Measurements from ENCODE around the gene PRKCZ. TPM values are rescaled to one million over a fixed set of nuclear protein-coding genes. Genes with fewer than 3 reads are reported as not detected.

Gene PRKCZ
- total RNA-seq, 1 donor from 2014 or later: 58.3 TPM

DNA sequence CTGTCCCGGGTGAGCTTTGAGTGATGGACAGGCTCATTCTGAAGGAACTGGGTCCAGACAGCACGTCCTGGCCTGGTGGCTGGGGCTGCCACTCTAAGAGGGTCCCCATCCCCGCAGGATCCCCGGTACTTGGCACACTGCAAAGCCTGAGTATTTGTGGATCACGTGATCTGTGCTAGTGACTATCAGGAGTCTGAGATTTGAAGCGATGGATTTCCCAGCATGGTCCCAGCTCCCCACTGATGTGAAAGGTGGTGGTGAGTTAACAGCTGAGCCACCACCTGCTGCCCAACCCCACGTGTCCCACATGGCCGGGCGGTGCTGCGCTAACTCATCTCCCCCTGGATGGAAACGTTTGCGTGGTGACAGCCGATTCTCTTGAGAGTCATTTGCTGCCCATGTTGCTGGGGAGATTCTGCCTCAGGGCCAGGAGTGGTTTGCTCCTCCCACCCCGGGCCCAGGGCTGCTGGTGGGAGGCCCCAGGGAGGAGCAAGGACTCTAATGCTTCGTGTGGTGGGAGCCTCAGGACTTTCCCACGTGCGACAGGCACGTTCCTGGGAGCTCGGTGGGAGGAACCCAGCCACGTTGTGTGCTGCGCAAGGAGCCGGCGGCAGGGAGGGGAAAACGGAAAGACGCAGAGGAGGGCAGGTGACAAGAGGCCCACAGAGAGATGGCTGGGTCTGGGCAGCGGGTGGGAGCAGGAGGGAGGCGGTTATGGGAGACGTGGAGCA, 129.2 kb downstream of the PRKCZ start:
- DNase-seq: no peak

DNA sequence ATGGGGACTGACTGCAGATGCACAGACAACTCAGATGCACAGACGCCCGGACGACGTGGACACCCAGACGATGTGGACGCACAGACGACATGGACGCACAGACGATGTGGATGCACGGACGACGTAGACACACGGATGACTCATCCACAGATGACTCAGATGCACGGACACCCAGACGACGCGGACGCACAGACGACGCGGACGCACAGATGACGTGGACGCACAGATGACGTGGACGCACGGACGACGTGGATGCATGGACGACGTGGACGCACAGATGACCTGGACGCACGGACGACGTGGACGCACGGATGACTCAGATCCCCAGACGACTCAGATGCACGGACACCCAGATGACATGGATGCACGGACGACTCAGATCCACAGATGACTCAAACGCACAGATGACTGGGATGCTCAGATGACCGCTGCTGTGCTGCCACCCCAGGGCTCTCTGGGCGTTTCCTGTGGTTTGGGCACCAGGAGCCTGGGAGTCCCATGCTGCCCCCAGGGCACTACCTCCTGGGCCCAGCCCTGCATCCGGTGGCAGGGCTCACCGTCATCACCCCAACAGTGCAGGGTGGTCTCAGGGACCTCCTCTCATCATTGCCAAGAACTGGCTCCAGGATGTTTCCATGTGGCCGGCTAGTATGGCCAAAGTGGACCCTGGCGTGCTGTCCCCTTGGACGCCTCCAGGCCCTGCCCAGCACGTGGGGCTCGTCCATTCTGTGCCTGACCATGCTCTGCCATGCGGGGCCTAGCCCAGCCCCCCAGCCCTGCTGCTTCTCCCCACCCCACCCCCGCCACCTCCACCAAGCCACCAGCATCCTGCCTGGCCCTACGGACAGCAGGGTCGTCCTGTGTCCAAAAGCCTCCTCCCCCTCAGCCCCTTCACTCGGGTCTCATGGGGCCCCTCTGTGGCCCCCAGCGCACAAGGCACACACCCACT, 130.4 kb downstream of the PRKCZ start:
- DNase-seq: peak; percentile 36

DNA sequence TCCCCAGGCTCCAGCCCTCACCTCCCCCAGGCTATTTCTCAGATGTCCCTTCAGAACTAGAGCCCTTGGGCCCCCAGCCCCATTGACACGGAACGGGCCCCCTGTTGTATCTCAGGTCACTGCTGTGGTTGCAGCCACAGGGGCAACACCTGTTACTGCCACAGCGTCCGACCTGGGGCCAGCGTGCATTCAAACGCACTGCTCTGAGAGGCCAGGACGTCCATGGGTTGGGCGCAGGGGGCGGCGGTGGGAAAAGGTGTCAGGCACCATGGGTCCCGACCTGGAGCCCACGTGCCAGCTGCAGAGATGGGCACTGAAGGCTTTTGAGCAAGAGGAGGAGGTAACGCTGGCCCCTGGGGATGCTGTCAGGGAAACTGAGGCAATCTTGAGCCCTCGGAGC, 131.1 kb downstream of the PRKCZ start:
- no peak for DNase-seq

DNA sequence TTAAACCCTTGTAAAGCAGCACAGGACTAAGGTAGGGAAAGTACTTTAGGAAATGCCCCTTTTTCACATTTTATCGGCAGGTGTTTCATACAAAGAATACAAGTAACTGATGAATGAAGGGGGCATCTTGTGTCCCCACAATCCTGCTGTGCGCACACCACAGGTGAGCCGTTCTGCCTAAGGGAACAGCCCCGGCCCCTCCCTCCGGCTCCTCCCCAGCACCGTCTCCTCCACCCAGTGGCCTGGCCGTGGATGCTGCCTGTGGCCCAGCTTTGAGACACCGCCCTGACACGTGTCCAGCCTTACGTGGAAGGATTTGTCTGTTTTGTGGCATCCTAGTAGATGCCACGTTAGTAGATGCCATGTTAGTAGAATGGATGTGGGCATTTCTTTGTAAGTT, 131.5 kb downstream of the PRKCZ start:
- DNase-seq: no peak

DNA sequence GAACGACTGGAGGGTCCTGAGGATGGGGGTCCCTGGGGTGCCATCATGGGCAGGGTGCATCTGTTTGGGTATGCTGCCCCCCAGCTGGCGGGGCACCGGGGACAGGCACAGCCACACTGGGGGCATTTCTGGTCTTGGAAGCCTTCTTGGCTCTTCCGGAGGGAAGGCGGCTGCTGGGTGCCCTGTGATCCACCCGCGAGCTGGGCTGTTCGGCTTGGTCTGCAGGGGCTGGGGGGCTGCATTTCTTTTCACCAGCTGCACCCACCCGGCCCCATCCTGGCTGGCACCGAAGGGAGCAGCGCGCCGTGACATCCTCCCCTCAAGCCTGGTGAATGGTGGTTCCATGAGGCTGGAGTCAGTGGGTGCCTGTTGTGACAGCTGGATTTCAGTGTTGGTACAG, 132.2 kb downstream of the PRKCZ start:
- DNase-seq: no peak

DNA sequence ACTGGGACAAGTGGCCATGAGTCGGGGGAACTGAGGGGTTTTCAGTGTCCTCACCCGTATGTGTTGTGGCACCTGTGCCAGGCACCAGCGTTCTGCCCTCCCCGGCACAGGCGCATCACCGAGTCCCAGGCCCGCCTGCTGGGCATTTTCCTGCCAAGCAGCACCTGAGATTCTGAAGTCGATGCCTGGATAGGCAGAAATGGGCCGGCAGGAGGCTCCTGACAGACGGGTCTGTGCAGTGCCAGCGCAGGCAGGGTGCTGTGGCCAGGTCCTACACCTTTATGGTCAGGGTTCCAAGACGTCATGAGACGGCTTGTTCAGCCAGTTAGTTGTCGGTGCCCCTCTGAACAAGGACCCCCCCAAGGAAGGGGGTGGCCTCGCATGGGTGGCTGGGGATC, 133.7 kb downstream of the PRKCZ start:
- DNase-seq: no peak

DNA sequence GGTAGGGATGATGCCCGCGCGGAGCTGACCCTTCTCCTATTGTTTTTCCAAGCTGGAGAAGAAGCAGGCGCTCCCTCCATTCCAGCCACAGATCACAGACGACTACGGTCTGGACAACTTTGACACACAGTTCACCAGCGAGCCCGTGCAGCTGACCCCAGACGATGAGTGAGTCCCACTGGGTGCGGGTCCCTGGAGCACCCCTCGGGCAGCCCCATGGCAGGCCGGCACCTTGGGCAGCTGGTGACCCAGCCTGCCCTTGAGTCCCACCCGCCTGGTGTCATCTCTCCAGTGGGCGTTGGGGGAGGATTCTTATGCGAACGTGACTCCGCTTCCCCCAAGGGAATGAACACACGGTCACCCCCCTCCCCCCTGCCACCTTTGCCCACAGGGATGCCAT, 134.3 kb downstream of the PRKCZ start:
- DNase-seq: no peak

DNA sequence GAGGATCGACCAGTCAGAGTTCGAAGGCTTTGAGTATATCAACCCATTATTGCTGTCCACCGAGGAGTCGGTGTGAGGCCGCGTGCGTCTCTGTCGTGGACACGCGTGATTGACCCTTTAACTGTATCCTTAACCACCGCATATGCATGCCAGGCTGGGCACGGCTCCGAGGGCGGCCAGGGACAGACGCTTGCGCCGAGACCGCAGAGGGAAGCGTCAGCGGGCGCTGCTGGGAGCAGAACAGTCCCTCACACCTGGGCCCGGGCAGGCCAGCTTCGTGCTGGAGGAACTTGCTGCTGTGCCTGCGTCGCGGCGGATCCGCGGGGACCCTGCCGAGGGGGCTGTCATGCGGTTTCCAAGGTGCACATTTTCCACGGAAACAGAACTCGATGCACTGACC, 134.7 kb downstream of the PRKCZ start:
- DNase-seq: no peak

DNA sequence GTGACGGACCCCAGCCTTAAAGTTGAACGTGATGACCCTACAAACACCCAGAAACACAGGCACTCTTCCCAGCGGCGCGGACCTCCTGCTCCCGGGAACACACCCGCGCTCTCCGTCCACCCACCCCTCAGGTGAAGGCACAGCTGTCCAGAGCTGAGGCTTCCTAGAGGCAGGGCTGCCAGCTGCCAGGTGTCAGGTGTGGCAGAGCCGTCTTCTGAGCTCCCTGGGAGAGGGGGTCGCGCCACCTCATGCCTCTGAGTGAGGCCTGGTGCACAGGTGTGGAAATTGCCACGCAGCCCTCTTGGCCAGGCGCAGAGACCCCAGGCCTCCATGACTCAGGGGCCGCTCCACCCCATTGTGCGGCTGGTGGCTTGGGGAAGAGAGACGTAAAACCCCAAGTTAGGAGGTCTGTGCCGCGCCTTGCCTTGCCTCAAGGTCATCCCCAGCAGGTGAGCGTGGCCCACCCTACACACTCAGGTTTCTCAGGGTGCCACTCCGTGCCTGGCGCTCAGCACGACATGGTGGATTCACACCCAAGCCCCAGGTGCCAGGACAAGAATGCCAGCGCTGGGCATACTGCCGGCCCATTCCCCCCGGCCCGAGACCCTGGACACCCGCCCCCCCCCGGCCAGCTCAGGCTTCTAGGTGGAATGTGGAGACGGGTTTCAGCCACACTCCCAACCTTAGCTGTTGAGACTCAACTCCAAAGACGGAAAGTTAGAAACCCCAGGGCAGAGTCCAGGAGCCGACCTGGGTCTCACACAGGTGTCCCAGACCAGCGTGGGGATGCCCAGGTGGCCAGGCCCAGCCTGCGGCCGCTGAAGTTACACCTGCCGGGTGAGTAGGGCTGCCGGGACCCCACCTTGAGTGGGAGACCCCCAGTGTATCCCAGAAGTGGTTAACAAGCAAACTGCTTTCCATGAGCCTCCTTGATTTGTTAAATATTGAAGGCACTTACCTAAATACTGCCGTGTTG, 136.0 kb downstream of the PRKCZ start:
- no peak for DNase-seq

DNA sequence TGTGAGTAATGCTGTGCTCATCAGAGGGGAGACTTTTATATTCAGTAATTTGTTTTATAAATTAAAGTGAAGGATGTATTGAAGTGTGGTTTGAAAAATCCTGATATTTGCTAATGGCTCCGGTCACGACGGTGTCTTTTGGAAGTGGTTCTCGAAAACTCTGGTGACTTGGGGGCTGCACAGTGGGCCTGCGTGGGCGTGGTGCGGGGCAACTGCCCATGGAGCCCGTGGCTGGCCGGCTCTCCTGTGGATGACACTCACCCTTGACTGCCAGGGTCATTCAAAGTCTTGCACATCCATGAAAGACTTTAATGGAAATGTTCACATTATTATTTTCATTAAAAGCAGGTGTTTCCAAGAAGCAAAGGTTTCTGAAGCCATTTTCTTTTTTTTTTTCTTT, 136.7 kb downstream of the PRKCZ start:
- no peak for DNase-seq

DNA sequence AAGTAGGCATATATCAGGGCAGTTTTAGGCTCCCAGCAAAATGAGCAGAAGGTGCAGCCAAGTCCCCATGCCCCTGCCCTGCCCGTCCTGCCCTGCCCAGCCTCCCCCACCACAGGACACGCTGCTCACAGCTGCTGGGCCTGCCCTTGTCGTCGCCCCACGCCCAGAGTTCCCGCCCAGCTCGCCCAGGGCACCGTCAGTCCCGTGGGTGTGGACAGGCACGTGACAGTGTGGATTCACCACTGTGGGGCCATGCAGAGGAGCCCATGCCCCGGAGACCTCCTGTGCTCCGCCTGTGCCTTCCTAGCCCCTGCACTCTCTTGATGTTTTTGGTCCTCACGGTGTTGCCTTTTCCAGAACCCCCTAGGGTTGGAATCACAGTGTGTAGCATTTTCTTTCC, 137.4 kb downstream of the PRKCZ start:
- no peak for DNase-seq

DNA sequence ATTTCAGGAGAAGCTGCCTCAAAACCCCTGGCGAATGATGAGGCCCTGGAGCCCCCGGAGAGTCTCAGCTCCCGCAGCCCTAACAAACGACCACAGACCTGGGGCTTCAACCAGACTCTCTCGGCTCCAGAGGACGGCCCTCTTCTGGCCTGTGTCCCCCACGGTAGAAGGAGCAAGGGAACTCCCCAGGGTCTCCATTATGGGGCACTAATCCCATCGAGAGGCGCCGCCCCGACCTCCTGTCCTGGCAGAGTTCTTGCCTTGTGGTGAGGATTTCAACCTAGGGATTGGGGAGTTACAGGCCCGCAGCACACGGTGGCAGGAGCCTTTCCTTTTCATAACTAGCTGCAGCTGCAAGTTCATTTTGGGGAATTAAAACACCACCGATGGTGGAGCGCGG, 138.1 kb downstream of the PRKCZ start:
- DNase-seq: no peak

DNA sequence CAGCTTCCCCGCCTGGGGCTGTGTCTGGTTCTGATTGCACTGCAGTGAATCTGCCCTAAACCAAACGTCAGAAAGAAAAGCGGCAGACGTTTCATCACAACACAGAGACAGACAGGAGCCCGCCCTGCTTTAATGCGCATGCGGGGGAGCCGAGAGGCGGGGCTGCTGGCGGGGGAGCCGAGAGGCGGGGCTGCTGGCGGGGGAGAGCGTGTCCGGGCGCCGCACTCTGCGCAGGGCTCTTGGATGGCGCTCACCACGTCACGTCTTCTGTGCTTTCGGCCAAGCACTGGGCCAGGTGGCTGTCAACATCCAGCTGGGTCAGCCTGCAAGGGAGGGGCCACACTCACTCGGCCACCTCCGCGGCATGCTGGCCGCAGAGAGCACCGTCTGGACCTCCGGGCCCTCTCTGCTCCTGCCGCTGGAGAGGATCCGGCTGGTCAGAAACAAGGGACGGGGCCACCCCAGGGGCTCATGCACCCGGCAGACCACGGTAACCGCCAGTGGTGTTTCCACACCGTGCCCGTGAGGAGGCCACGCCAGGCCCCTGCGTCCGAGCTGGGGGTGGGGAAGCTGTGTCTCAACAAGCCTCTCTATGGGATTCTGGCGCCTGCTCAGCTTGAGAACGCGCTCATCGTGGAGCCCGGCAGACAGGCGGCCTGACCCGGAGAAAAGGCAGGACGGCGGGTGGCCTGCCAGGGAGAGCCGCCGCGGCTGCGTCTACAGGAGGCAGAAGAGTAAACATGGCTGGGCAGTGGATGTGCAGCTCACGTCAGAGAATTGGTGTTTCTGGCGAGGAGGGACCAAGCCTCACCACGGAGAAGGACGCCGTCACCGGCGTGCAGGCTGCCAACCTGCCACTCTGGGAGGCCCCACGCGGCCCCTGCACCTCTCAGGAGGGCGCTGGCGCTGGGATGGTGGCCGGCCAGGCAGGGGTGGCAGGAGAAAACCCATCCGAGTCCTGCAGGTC, 139.5 kb downstream of the PRKCZ start:
- DNase-seq: peak; percentile 94

DNA sequence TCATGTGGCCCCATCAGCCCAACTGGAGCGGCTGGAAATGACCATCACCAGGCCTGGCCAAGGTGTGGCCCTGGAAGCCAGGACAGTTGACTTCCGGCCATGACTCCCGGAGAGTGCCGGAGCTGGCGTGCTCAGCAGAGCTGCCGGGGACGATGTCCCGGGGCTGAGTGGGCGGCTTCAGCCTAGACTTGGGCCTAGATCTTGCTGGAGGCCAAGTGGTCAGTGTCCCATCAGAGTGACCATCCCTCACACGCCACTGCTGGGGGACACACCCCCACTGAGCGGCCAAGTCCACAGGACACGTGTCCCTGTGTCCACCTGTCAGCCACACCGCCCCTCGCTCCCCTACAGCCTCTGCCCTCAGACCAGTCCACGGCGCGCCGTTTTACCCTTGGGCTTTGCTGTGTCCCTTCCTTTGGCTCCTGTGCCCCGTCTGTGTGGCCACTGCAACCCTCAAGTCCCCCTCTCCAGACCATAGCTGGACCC, 140.3 kb downstream of the PRKCZ start:
- no peak for DNase-seq

DNA sequence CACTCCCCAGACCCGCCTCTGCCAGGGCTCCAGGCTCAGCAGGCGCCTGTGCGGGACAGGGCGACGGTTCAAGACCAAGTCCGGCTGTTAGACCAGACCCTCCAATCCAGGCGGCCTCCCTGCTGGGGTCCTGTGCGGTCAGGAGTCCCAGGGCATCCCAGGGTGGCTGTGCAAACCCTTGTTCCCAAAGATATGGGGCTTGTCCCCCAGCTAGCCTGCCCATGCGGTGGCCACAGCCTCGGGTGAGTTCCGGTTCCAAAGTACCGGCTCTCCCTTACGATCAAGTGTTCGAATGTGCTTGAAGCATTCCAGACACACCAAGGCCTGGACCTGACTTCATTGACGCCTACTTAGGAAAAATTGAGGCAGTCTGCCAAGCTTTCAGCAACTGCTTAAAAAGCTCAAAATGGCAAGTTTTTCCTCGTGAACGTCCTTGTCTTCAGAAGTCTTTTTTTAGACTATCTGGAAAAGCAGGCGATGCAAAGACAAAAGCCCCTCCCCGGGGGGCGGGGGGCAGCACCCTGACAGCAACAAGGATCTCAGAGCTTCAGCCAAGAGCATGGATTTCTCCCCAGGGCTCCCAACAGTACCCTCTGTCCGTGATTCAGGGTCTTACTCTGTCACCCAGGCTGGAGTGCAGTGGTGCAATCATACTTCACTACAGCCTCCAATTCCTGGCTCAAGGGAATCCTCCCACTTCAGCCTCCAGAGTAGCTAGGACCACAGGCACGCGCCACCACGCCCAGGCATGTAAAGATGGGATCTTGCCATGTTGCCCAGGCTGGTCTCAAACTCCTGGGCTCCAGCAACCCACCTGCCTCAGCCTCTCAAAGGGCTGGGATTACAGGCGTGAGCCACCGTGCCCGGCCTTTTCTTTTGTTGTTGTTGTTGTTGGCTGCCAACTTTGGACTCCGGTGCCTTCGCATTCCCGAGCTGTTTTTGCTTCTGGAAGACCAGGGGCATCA, 142.1 kb downstream of the PRKCZ start:
- DNase-seq: no peak

DNA sequence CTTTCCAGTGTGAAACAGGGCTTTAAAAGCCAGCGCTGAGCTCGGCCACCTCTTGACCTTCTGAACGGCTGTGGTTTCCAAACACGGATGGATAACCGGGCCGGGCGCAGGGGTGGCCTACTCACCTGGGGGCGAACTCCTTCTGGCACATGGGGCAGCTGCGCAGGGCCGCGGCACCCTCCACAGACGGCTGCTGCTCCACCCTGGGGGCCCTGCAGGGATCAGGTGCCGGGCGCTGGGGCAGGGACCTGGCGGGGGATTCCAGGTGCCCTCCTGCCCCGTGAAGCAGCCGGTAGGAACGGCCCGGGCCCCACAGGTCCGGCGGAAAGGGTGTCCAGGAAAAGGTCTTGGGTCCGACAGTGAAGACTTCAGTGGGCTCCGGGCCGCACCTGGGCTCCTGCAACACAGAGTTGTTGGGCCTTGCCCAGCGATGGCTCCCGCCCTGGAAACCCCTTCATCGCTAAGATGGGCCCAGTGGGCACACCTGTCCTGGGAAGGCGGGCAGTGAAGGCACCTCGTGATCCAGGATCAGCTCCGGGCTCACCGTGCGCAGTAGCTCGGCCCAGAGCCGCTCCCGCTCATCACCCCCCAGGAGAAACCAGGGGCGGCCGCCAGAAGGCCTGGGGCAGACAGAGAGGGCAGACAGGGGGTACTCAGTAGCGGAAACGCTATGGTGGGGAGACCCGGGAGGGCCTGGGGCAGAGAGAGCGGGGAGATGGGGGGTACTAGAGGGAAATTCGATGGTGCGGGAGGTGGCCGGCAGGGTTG, 143.5 kb downstream of the PRKCZ start:
- DNase-seq: no peak

DNA sequence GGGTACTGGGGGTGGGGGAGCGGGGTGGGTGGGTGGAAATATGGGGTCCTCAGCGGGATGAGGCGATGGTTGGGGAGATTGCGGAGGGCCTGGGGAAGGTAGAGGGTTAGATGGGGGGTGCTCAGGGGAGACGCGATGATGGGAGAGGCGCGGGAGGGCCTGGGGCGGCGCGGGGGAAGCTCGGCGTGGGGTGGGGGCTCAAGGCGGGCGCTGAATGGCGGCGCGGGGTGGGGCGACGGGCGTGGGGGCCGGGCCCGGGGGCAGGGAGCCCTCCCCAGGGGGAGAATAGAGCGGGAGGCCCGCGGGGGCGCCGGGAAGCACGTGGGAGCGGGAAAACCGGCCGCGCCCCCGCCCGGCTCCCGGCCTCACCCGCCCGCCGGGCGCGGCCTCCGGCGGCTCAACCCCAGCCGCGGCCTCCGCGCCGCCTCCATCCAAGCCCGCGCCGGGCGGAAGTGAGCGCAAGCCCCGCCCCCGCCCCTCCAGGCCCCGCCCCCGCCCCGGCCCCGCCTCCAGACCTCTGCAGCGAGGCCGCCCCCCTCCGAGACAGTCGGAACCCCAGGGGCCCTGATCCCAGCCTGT, 144.2 kb downstream of the PRKCZ start, which contains the start of gene FAAP20:
Gene FAAP20, minus strand, starts transcription at position 454 of the 579 bp plus-strand sequence. Its CDS starts 23 bp downstream, at position 431.
- peak; percentile 76 for DNase-seq

DNA sequence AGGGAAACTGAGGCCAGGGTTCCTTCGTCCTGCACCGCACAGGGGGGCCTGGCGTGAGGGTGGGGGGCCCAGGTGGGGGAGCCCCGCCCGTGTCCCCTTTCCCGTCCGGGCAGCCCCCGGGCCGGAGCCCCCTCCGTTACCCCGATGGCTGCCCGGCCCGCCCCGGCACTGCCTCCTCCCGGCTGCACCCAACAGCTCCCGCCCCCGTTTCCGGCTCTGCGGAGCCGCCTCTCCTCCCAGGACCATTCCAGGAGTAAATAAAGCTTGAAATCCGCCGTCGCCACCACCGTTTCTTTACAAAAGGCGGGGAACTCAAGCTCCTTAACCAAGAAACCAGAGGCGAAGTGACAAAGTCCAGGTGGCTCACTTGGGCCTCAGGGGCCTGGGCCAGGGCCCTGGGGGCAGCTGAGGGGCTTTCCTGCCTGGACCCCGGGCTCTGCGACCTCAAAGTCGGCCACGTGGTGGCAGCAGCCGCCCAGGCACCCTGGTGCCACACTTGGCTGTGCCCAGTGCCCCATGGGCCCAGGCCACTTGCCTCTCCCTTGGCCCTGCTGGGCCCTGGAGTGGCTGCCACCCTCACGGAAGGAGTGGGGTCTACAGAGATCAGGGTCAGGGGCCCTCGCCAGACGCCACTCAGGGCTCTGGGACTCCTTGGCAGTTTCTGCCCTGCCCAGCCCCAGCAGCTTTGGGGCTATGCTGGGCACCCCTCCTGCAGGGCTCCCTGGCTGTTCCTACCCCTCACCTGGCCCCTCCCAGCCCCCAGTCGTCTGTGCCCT, 144.9 kb downstream of the PRKCZ start:
- DNase-seq: peak; percentile 76
